Activated CD8-positive, alpha-beta T cell treated with anti-CD3 and anti-CD28 coated beads, Interleukin-2, amount 10 ng/mL, durations not matched to agents 7 days and 5 days (primary cell): ENCODE data around the gene KCNQ4. TPM values are rescaled to one million over a fixed set of nuclear protein-coding genes. Genes with fewer than 3 reads are reported as not detected.

Experiments
- ATAC-seq: fragments of 150-1000 bp; cut with Tn5 transposase; one replicate; pipeline ENCODE4 v1.10.0; 2021; ENCODE audit warnings: moderate library complexity
- CTCF ChIA-PET: fragments of 350-600 bp; sonication (Branson Sonifier 250); formaldehyde crosslinking; loops from one replicate; lab custom pipeline; 2021; ENCODE audit warnings: antibody characterized with exemption; lab: Charles Lee
- POLR2A ChIA-PET: fragments of 350-600 bp; sonication (Branson Sonifier 250); formaldehyde crosslinking; loops from one replicate; lab custom pipeline; 2021; ENCODE audit warnings: antibody characterized with exemption; lab: Charles Lee
- DNase-seq: peaks from one replicate; pipeline ENCODE4 v3.0.0-alpha.2; 2020
- H3K27ac Mint-ChIP-seq: one replicate; pipeline ENCODE4 v1.8.0; 2021; ENCODE audit warnings: mild to moderate bottlenecking, mixed read lengths
- H3K27me3 Mint-ChIP-seq: one replicate; pipeline ENCODE4 v1.8.0; 2021; ENCODE audit warnings: low read depth, mixed read lengths
- H3K36me3 Mint-ChIP-seq: one replicate; pipeline ENCODE4 v1.8.0; 2021; ENCODE audit warnings: low read depth, mixed read lengths
- H3K4me1 Mint-ChIP-seq: one replicate; pipeline ENCODE4 v1.8.0; 2021; ENCODE audit warnings: low read depth, mixed read lengths
- H3K4me3 Mint-ChIP-seq: one replicate; pipeline ENCODE4 v1.8.0; 2021; ENCODE audit warnings: mild to moderate bottlenecking, mixed read lengths
- H3K9me3 Mint-ChIP-seq: one replicate; pipeline ENCODE4 v1.8.0; 2022; ENCODE audit warnings: mixed read lengths; ENCODE audit not compliant: insufficient read depth
- total RNA-seq, 2 experiments: library from RNA; stranded (reverse); gene quantifications; one replicate each; pipeline ENCODE4 v1.2.3, GENCODE V29; 2021

Gene KCNQ4
- total RNA-seq, 2 experiments from 2014 or later: 0.73 to 0.87 TPM

- Mint-ChIP-seq H3K27me3 (no peaks in the 10 kb centered on the region), H3K4me1 (peaks cover 14% of the 10 kb centered on the region), H3K4me3 (no peak overlapping the region), H3K9me3 (no peaks in the 10 kb centered on the region), H3K27ac (no peak overlapping the region), H3K36me3 (peaks cover 64% of the 10 kb centered on the region)
- ChIA-PET POLR2A (no interaction called here), CTCF (interaction anchor here (0.9 to 3.0 kb wide), 5 partner anchors 11 to 93 kb away, joined by 3 to 16 read pairs (median 4); no protein-coding TSS in a partner anchor)
- DNase-seq (no peak), ATAC-seq (no peak)
These were observed 27.1 kb upstream of the KCNQ4 start for GRCh38 chr1:40756523-40756922.

GRCh38 chr1:40757084-40757483, 26.5 kb upstream of the KCNQ4 start:
- DNase-seq (no peak), ATAC-seq (no peak)
- ChIA-PET CTCF (interaction anchor here (0.6 to 3.0 kb wide), 6 partner anchors 11 to 234 kb away, joined by 3 to 16 read pairs (median 4); no protein-coding TSS in a partner anchor), POLR2A (interaction anchor here (0.7 kb wide), 1 partner anchor 66 kb away, joined by 3 read pairs; no protein-coding TSS in a partner anchor)
- H3K9me3 Mint-ChIP-seq: no peaks in the 10 kb centered on the region
- H3K27ac Mint-ChIP-seq: no peak overlapping the region
- H3K27me3 Mint-ChIP-seq: no peaks in the 10 kb centered on the region
- H3K4me3 Mint-ChIP-seq: no peak overlapping the region
- peaks cover 62% of the 10 kb centered on the region for H3K36me3 Mint-ChIP-seq
- H3K4me1 Mint-ChIP-seq: peaks cover 14% of the 10 kb centered on the region

GRCh38 chr1:40758004-40758403, 25.6 kb upstream of the KCNQ4 start:
- no peak overlapping the region for H3K4me3 Mint-ChIP-seq
- DNase-seq: no peak
- CTCF ChIA-PET: interaction anchor here (1.5 to 2.7 kb wide), 2 partner anchors 15 to 92 kb away, joined by 4 to 9 read pairs; no protein-coding TSS in a partner anchor
- peaks cover 63% of the 10 kb centered on the region for H3K36me3 Mint-ChIP-seq
- no peaks in the 10 kb centered on the region for H3K27me3 Mint-ChIP-seq
- no peaks in the 10 kb centered on the region for H3K9me3 Mint-ChIP-seq
- peak overlapping the region; percentile 10 for H3K27ac Mint-ChIP-seq
- H3K4me1 Mint-ChIP-seq: peaks cover 19% of the 10 kb centered on the region
- no peak for ATAC-seq
- POLR2A ChIA-PET: interaction anchor here (0.5 to 0.7 kb wide), 2 partner anchors 67 to 184 kb away, joined by 3 read pairs; no protein-coding TSS in a partner anchor

GRCh38 chr1:40758578-40759343, 24.8 kb upstream of the KCNQ4 start:
- Mint-ChIP-seq H3K27ac (no peak overlapping the region), H3K4me3 (no peak overlapping the region), H3K9me3 (no peaks in the 10 kb centered on the region), H3K36me3 (peaks cover 63% of the 10 kb centered on the region), H3K27me3 (no peaks in the 10 kb centered on the region), H3K4me1 (peaks cover 21% of the 10 kb centered on the region)
- ChIA-PET POLR2A (no interaction called here), CTCF (interaction anchor here (1.5 to 2.7 kb wide), 2 partner anchors 15 to 91 kb away, joined by 4 to 9 read pairs; no protein-coding TSS in a partner anchor)
- ATAC-seq (no peak), DNase-seq (no peak)

- ChIA-PET POLR2A (no interaction called here), CTCF (interaction anchor here (1.2 kb wide), 2 partner anchors 14 to 88 kb away, joined by 3 to 4 read pairs; no protein-coding TSS in a partner anchor)
- ATAC-seq (no peak), DNase-seq (no peak)
- no peaks in the 10 kb centered on the region for H3K9me3 Mint-ChIP-seq
- H3K4me3 Mint-ChIP-seq: no peak overlapping the region
- H3K36me3 Mint-ChIP-seq: peaks cover 65% of the 10 kb centered on the region
- H3K27ac Mint-ChIP-seq: no peak overlapping the region
- peaks cover 38% of the 10 kb centered on the region for H3K4me1 Mint-ChIP-seq
- H3K27me3 Mint-ChIP-seq: no peaks in the 10 kb centered on the region
These were observed 22.6 kb upstream of the KCNQ4 start for GRCh38 chr1:40760984-40761383.

GRCh38 chr1:40762144-40762923, 21.3 kb upstream of the KCNQ4 start:
- no peaks in the 10 kb centered on the region for H3K27me3 Mint-ChIP-seq
- peaks cover 43% of the 10 kb centered on the region for H3K4me1 Mint-ChIP-seq
- H3K4me3 Mint-ChIP-seq: no peak overlapping the region
- ChIA-PET CTCF (interaction anchor here (4.9 kb wide), 1 partner anchor 12 kb away, joined by 78 read pairs; no protein-coding TSS in a partner anchor), POLR2A (interaction anchor here (1.4 kb wide), 1 partner anchor 71 kb away, joined by 3 read pairs; the partner anchor contains the start of gene NFYC)
- DNase-seq (no peak), ATAC-seq (no peak)
- no peaks in the 10 kb centered on the region for H3K9me3 Mint-ChIP-seq
- peaks cover 74% of the 10 kb centered on the region for H3K36me3 Mint-ChIP-seq
- peak overlapping the region; percentile 57 for H3K27ac Mint-ChIP-seq

GRCh38 chr1:40763742-40764532, 19.6 kb upstream of the KCNQ4 start:
- Mint-ChIP-seq H3K9me3 (no peaks in the 10 kb centered on the region), H3K27ac (peak overlapping the region; percentile 95), H3K27me3 (no peaks in the 10 kb centered on the region), H3K36me3 (peaks cover 75% of the 10 kb centered on the region), H3K4me1 (peaks cover 49% of the 10 kb centered on the region), H3K4me3 (peak overlapping the region; percentile 62)
- ATAC-seq: peak; percentile 50
- ChIA-PET POLR2A (interaction anchor here (1.1 to 1.5 kb wide), 2 partner anchors 73 to 86 kb away, joined by 4 to 5 read pairs; no protein-coding TSS in a partner anchor), CTCF (interaction anchor here (0.6 to 4.9 kb wide), 16 partner anchors 10 to 189 kb away, joined by 3 to 78 read pairs (median 4); no protein-coding TSS in a partner anchor)
- no peak for DNase-seq

- Mint-ChIP-seq H3K9me3 (no peaks in the 10 kb centered on the region), H3K36me3 (peaks cover 75% of the 10 kb centered on the region), H3K4me1 (peaks cover 60% of the 10 kb centered on the region), H3K27ac (peak overlapping the region; percentile 78), H3K27me3 (no peaks in the 10 kb centered on the region), H3K4me3 (no peak overlapping the region)
- POLR2A ChIA-PET: interaction anchor here (1.1 to 1.5 kb wide), 3 partner anchors 74 to 140 kb away, joined by 3 to 5 read pairs (median 4); no protein-coding TSS in a partner anchor
- CTCF ChIA-PET: interaction anchor here (0.8 to 4.9 kb wide), 18 partner anchors 10 to 188 kb away, joined by 3 to 78 read pairs (median 4); partner anchors contain the start of gene NFYC
- no peak for ATAC-seq
- DNase-seq: no peak
These were observed 18.6 kb upstream of the KCNQ4 start for GRCh38 chr1:40764981-40765380.

- Mint-ChIP-seq H3K4me3 (no peak overlapping the region), H3K9me3 (no peaks in the 10 kb centered on the region), H3K27me3 (no peaks in the 10 kb centered on the region), H3K4me1 (peaks cover 68% of the 10 kb centered on the region), H3K36me3 (peaks cover 79% of the 10 kb centered on the region), H3K27ac (peak overlapping the region; percentile 70)
- CTCF ChIA-PET: interaction anchor here (0.9 to 4.9 kb wide), 7 partner anchors 8 to 153 kb away, joined by 3 to 78 read pairs (median 8); no protein-coding TSS in a partner anchor
- ATAC-seq (no peak), DNase-seq (no peak)
- POLR2A ChIA-PET: interaction anchor here (0.6 to 1.4 kb wide), 4 partner anchors 10 to 622 kb away, joined by 3 to 4 read pairs (median 4); partner anchors contain the start of gene NFYC
These were observed 17.6 kb upstream of the KCNQ4 start for GRCh38 chr1:40766017-40766416.

- Mint-ChIP-seq H3K27ac (peak overlapping the region; percentile 70), H3K4me3 (no peak overlapping the region), H3K36me3 (peaks cover 78% of the 10 kb centered on the region), H3K27me3 (no peaks in the 10 kb centered on the region), H3K4me1 (peaks cover 64% of the 10 kb centered on the region), H3K9me3 (no peaks in the 10 kb centered on the region)
- no peak for DNase-seq
- ATAC-seq: no peak
- POLR2A ChIA-PET: interaction anchor here (0.6 to 1.4 kb wide), 4 partner anchors 11 to 623 kb away, joined by 3 to 4 read pairs (median 4); partner anchors contain the start of genes CITED4 and NFYC
- CTCF ChIA-PET: interaction anchor here (1.2 to 4.9 kb wide), 3 partner anchors 8 to 83 kb away, joined by 4 to 78 read pairs (median 43); no protein-coding TSS in a partner anchor
These were observed 17.0 kb upstream of the KCNQ4 start for GRCh38 chr1:40766560-40766959.
